Measurements from ENCODE around the gene ITGAV.

ITGAV gene

DNA sequence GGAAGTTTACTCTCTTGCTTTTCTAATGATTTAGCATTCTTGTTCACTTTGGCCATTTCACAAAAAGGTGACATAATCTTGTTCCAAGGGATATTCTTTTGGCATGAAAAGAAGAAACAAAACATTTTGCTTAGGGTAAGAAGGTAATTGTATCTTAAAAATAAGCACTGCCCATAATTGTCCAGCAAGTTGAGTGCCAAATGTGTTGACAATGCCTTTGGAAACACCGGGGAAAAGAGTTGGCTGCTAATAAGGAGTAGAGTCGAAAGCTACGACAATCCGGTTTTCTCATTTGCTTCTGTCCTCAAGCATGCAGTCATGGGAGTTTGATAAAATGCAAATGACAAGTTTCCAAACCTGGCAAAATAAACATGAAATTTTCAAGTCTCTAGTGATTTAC lies 27.3 kb downstream of the ITGAV start:
- ChIA-PET CTCF (interaction anchor here (1.3 kb wide), 1 partner anchor 9 kb away, joined by 3 read pairs; no protein-coding TSS in a partner anchor), POLR2A (no interaction called here)
- H3K4me1 ChIP-seq (ENCODE audit: control insufficient read depth, insufficient read depth, low read length): no peaks in the 10 kb centered on the region
- H3K36me3 ChIP-seq (ENCODE audit: control insufficient read depth in 2 of 2, insufficient read depth in 1 of 2, low read length in 2 of 2): no peaks in the 10 kb centered on the region
- TF ChIP-seq KLF8 (tag by site-specific recombination; IDR thresholded peaks at IDR 0.05): no peak
- no peak for TF ChIP-seq ZNF48 (tag by site-specific recombination; IDR thresholded peaks at IDR 0.05)
- TF ChIP-seq MZF1 (tag by site-specific recombination; IDR thresholded peaks at IDR 0.05; ENCODE audit: borderline replicate concordance): no peak
- no peak for TF ChIP-seq ZBTB21 (tag by site-specific recombination; IDR thresholded peaks at IDR 0.05)
- no peak for TF ChIP-seq SETDB1 (IDR thresholded peaks at IDR 0.05; ENCODE audit: insufficient read length, low read length)
- TF ChIP-seq SCRT2 (tag by site-specific recombination; IDR thresholded peaks at IDR 0.05): no peak
- no peak for TF ChIP-seq ZNF549 (tag by site-specific recombination; IDR thresholded peaks at IDR 0.05)
- no peak for TF ChIP-seq ZNF830 (tag by site-specific recombination; IDR thresholded peaks at IDR 0.05; ENCODE audit: low read depth)
- TF ChIP-seq ZNF10 (tag by site-specific recombination; IDR thresholded peaks at IDR 0.05): no peak
- TF ChIP-seq ZSCAN30 (tag by site-specific recombination; IDR thresholded peaks at IDR 0.05): no peak
- no peak for TF ChIP-seq BCL6B (tag by site-specific recombination; IDR thresholded peaks at IDR 0.05)
- H3K9me3 ChIP-seq (ENCODE audit: control insufficient read depth, insufficient read depth, low read depth, low read length): no peaks in the 10 kb centered on the region
- H3K4me3 ChIP-seq (ENCODE audit: low read depth, low read length): no peak overlapping the region
- H3K27ac ChIP-seq (ENCODE audit: extremely low read depth, low read depth, low read length): no peak overlapping the region

DNA sequence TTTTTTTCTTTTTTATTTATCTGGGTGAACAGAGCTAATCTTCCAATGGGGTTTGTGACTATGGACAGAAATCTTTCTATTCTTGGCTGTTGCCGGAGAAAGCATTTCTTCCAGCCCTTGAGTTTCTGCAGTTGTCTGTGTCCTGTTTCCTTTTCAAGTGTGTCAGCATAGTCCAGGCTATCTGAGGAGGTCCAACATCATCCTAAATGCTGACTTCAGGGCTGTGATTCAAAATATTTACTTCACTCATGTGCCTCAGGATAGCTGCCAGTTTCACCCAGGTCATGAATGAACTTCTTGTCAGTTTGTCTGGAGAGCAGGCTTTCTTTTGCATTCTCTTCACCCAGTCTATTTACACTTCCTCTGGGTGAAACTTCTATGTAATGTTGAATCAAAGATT lies 27.9 kb downstream of the ITGAV start:
- POLR2A ChIA-PET: no interaction called here
- CTCF ChIA-PET: interaction anchor here (1.3 kb wide), 1 partner anchor 9 kb away, joined by 3 read pairs; no protein-coding TSS in a partner anchor

More for the DNA sequence above, 27.9 kb downstream of the ITGAV start:
- TF ChIP-seq KLF7 (tag by site-specific recombination; IDR thresholded peaks at IDR 0.05; ENCODE audit: borderline replicate concordance): no peak
- no peak for TF ChIP-seq ZNF248 (tag by site-specific recombination; IDR thresholded peaks at IDR 0.05)
- no peak for TF ChIP-seq CTCF (tag by site-specific recombination; IDR thresholded peaks at IDR 0.05)
- no peak for TF ChIP-seq ZNF48 (tag by site-specific recombination; IDR thresholded peaks at IDR 0.05)
- no peak for TF ChIP-seq ZNF239 (tag by site-specific recombination; IDR thresholded peaks at IDR 0.05)
- TF ChIP-seq ZNF354C (tag by site-specific recombination; IDR thresholded peaks at IDR 0.05; ENCODE audit: borderline replicate concordance, low read depth): no peak
- no peak for TF ChIP-seq PBX3 (CRISPR knock-in tag; IDR thresholded peaks at IDR 0.05)
- no peak for TF ChIP-seq ZBTB8A (tag by site-specific recombination; IDR thresholded peaks at IDR 0.05)
- TF ChIP-seq GLIS2 (tag by site-specific recombination; IDR thresholded peaks at IDR 0.05): no peak
- TF ChIP-seq ZNF19 (tag by site-specific recombination; IDR thresholded peaks at IDR 0.05; ENCODE audit: low read depth): no peak
- no peak for TF ChIP-seq TSHZ1 (tag by site-specific recombination; IDR thresholded peaks at IDR 0.05; ENCODE audit: borderline replicate concordance)
- no peak for TF ChIP-seq ZNF433 (tag by site-specific recombination; IDR thresholded peaks at IDR 0.05; ENCODE audit: low read depth)
- TF ChIP-seq ZNF785 (tag by site-specific recombination; IDR thresholded peaks at IDR 0.05): no peak
- no peak for TF ChIP-seq ZNF394 (tag by site-specific recombination; IDR thresholded peaks at IDR 0.05; ENCODE audit: borderline replicate concordance)
- TF ChIP-seq ZNF558 (tag by site-specific recombination; IDR thresholded peaks at IDR 0.05): no peak
- no peak for TF ChIP-seq HIC1 (tag by site-specific recombination; IDR thresholded peaks at IDR 0.05)
- TF ChIP-seq ZNF701 (tag by site-specific recombination; IDR thresholded peaks at IDR 0.05): no peak
- H3K36me3 ChIP-seq (ENCODE audit: control insufficient read depth in 2 of 2, insufficient read depth in 1 of 2, low read length in 2 of 2): peaks cover 0 to 5% of the 10 kb centered on the region in 2 experiments; a peak in 2 of 3 replicates
- H3K27ac ChIP-seq (ENCODE audit: extremely low read depth, low read depth, low read length): no peak overlapping the region
- H3K9me3 ChIP-seq (ENCODE audit: control insufficient read depth, insufficient read depth, low read depth, low read length): no peaks in the 10 kb centered on the region
- no peak overlapping the region for H3K4me3 ChIP-seq (ENCODE audit: low read depth, low read length)
- H3K4me1 ChIP-seq (ENCODE audit: control insufficient read depth, insufficient read depth, low read length): no peaks in the 10 kb centered on the region

Data from HEK293 (cell line).